Mesendoderm (in vitro differentiated cells): ENCODE data around the gene CCR5AS.
"Not testable (repeated sequence)": the region's sequence is repeated elsewhere in the genome, so short reads cannot be mapped to it uniquely, and the experiment has no call there.

ENCODE experiments used
- DNase-seq: peaks from one replicate; pipeline ENCODE4 v3.0.0; 2013
- H2AK5ac ChIP-seq: 2 replicates; pipeline ENCODE4 v1.6.1; 2013; ENCODE audit warnings: low read length, inconsistent platforms
- H2BK120ac ChIP-seq: 2 replicates; pipeline ENCODE4 v1.6.1; 2013; ENCODE audit warnings: low read depth, mild to moderate bottlenecking, low read length, moderate library complexity, mixed read lengths
- H2BK15ac ChIP-seq: replicated peaks from 2 replicates; pipeline ENCODE4 v1.6.1; 2013; ENCODE audit warnings: low read depth, mild to moderate bottlenecking, moderate library complexity
- H2BK5ac ChIP-seq: 2 replicates; pipeline ENCODE4 v1.6.1; 2013; ENCODE audit warnings: low read length, inconsistent platforms
- H3K18ac ChIP-seq: 2 replicates; pipeline ENCODE4 v1.6.1; 2013; ENCODE audit warnings: mild to moderate bottlenecking, low read length, mixed read lengths
- H3K23ac ChIP-seq: one replicate; pipeline ENCODE4 v1.6.1; 2013; ENCODE audit warnings: low read length
- H3K27ac ChIP-seq: 2 replicates; pipeline ENCODE4 v1.5.1; 2013; ENCODE audit warnings: low read depth, mild to moderate bottlenecking, inconsistent platforms, low read length, moderate library complexity
- H3K27me3 ChIP-seq: 2 replicates; pipeline ENCODE4 v1.6.1; 2013; ENCODE audit warnings: low read length, control low read depth, mild to moderate bottlenecking, inconsistent platforms; ENCODE audit not compliant: insufficient read depth, poor library complexity
- H3K36me3 ChIP-seq: 2 replicates; pipeline ENCODE4 v1.6.1; 2013; ENCODE audit warnings: low read length, inconsistent platforms; ENCODE audit not compliant: control insufficient read depth, insufficient read depth
- H3K4ac ChIP-seq: one replicate; pipeline ENCODE4 v1.6.1; 2013; ENCODE audit warnings: low read depth, mild to moderate bottlenecking, low read length, moderate library complexity
- H3K4me1 ChIP-seq: 2 replicates; pipeline ENCODE4 v1.6.1; 2013; ENCODE audit warnings: low read depth, low read length, inconsistent platforms; ENCODE audit not compliant: control insufficient read depth
- H3K4me2 ChIP-seq: 2 replicates; pipeline ENCODE4 v1.6.1; 2013; ENCODE audit warnings: low read length
- H3K4me3 ChIP-seq: 2 replicates; pipeline ENCODE4 v1.5.1; 2013; ENCODE audit warnings: mild to moderate bottlenecking, low read length
- H3K56ac ChIP-seq: one replicate; pipeline ENCODE4 v1.6.1; 2013; ENCODE audit warnings: low read length
- H3K79me1 ChIP-seq: 2 replicates; pipeline ENCODE4 v1.6.1; 2013; ENCODE audit warnings: low read length, inconsistent platforms
- H3K79me2 ChIP-seq: 2 replicates; pipeline ENCODE4 v1.6.1; 2013; ENCODE audit warnings: mild to moderate bottlenecking, low read length; ENCODE audit not compliant: control insufficient read depth, insufficient read depth
- H3K9ac ChIP-seq: 2 replicates; pipeline ENCODE4 v1.6.1; 2013; ENCODE audit warnings: low read length, inconsistent platforms
- H4K5ac ChIP-seq: one replicate; pipeline ENCODE4 v1.6.1; 2013; ENCODE audit warnings: low read length
- H4K8ac ChIP-seq: one replicate; pipeline ENCODE4 v1.6.1; 2013; ENCODE audit warnings: low read depth, mild to moderate bottlenecking, control low read depth, low read length, moderate library complexity
- WGBS: extraction: QIAGEN DNeasy Blood & Tissue Kit; methylation state at CpG from one replicate; pipeline ENCODE4 v1.1.7; 2013; ENCODE audit warnings: low lambda C conversion rate, missing lambda C conversion rate; ENCODE audit not compliant: insufficient coverage; ENCODE audit errors: extremely low coverage; 5-methylcytosine and 5-hydroxymethylcytosine counted together

Gene CCR5AS

DNA sequence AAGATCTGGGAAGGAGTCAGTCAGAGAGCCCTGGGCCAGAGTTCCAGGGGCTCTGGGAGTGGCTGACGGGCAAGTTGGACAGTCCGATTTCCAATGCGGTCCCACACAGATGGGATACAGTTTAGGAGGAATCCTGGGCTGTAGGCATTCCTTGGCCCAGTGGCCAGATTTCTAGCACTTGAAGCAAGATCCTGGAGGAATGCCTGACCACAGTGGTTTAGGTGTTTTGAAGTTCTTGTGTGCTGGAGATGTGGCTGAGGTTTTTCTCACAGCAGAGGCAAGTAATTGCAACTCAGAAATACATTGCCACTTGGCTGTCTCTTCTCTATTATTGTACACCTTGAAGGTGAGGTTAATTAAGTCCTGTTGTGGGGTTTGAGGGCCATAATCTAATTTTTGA, 76.2 kb downstream of the CCR5AS start:
- H3K79me1 ChIP-seq, H2AK5ac ChIP-seq, H4K5ac ChIP-seq, H4K8ac ChIP-seq, H3K23ac ChIP-seq, H3K27me3 ChIP-seq, DNase-seq, H3K4me2 ChIP-seq, H2BK15ac ChIP-seq, H3K4me3 ChIP-seq, H3K36me3 ChIP-seq, H3K4me1 ChIP-seq, H3K4ac ChIP-seq, H3K9ac ChIP-seq, H3K56ac ChIP-seq, H2BK120ac ChIP-seq, H2BK5ac ChIP-seq, H3K27ac ChIP-seq, H3K79me2 ChIP-seq, H3K18ac ChIP-seq: not testable (repeated sequence)
- WGBS: no CpG with 5 or more reads among the region's 3 CpGs

DNA sequence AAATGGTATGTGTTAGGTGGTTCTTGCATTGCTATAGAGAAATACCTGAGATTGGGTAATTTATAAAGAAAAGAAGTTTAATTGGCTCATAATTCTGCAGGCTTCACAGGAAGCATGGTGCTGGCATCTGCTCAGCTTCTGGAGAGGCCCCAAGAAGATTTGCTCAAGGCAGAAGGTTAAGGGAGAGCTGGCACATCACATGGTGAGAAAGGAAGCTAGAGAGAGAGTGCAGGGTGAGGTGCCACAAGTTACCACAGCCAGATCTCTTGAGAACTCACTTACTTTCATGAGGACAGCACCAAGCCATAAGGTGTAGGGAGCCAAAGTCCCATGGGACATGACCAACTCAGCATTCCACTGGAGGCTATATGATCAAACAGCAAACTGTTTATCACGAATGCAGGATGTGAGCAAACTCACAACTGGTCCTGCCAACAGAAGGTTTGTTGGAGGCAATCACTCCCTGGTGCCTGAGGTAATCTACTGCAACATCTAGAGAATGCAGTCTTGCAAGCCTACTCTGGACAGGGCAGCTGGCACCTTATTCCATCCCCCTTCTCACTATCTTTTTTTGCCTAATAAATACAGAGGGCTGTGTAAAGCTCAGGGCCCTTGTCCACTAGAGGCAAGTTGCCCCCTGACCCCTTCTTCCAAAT, 81.1 kb downstream of the CCR5AS start:
- Histone ChIP-seq H4K8ac (no peak overlapping the region), H3K27ac (no peak overlapping the region), H2AK5ac (no peak overlapping the region), H3K4me1 (no peaks in the 10 kb centered on the region), H3K79me2 (no peaks in the 10 kb centered on the region), H2BK15ac (no peak overlapping the region), H3K56ac (no peak overlapping the region), H2BK5ac (no peak overlapping the region), H2BK120ac (no peak overlapping the region), H3K4me3 (no peak overlapping the region), H3K4me2 (no peak overlapping the region), H4K5ac (no peak overlapping the region), H3K23ac (no peak overlapping the region), H3K4ac (no peak overlapping the region), H3K79me1 (no peaks in the 10 kb centered on the region), H3K9ac (no peak overlapping the region), H3K27me3 (peaks cover 1% of the 10 kb centered on the region), H3K18ac (no peak overlapping the region), H3K36me3 (no peaks in the 10 kb centered on the region)
- no CpG with 5 or more reads among the region's 1 CpG for WGBS
- no peak for DNase-seq

DNA sequence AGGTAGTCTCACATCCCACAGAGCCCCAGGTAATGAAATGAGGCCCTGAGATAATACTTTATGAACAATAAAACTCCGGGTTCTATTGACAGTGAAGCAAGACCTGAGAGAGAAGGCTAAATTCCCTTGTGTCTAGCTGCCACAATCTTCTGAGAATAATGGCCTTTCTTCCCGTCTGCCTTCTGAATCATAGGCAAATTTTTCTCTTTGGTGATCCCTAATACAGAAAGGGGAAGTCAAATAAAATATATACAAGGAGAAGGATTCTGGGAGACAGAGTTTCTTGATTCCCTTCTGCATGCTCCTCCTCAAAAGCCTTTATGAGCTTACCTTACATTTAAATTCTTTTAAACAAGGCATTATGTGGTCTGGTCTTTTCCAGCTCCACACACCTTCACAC, 82.8 kb downstream of the CCR5AS start:
- no peak overlapping the region for H3K56ac ChIP-seq
- H2BK120ac ChIP-seq: no peak overlapping the region
- no peak overlapping the region for H3K27ac ChIP-seq
- H3K36me3 ChIP-seq: no peaks in the 10 kb centered on the region
- H3K4me1 ChIP-seq: no peaks in the 10 kb centered on the region
- no peak overlapping the region for H3K23ac ChIP-seq
- WGBS: no CpG with 5 or more reads among the region's 2 CpGs
- no peak overlapping the region for H3K4ac ChIP-seq
- H3K9ac ChIP-seq: no peak overlapping the region
- H2BK5ac ChIP-seq: no peak overlapping the region
- no peak overlapping the region for H2BK15ac ChIP-seq
- H3K79me2 ChIP-seq: no peaks in the 10 kb centered on the region
- H4K8ac ChIP-seq: no peak overlapping the region
- no peak overlapping the region for H4K5ac ChIP-seq
- no peaks in the 10 kb centered on the region for H3K79me1 ChIP-seq
- no peak overlapping the region for H3K4me2 ChIP-seq
- no peak overlapping the region for H3K4me3 ChIP-seq
- no peak overlapping the region for H2AK5ac ChIP-seq
- peaks cover 1% of the 10 kb centered on the region for H3K27me3 ChIP-seq
- no peak for DNase-seq
- no peak overlapping the region for H3K18ac ChIP-seq

DNA sequence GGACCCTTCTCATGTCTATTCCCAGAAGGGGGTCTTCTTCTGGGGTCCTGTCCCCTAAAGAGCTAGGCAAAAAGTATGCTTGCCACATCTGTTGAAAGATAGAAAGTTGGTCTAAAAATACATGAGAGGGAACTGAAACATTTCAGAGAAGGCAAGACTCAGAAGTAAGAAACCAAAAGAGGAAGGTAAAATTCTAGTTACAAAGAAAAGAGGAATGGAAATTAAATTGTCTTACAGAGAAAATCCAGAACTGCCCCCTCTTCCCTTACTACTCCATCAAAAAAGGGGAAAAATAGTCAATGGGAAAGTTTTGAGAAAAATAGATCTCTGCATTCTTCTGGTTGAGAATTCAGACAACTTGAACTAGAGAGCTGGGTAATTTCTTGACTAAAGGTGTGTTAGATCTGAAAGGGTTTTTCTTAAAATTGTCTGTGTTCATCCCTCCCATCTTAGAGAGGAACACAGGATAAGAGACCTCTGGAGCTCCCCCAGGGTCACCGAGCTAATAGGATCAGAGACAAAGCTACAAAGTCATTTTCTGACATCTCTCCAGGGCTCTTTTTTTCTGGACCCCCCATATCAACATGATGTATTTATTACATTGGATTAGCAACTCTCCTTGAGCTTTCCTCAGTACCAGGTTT, 85.3 kb downstream of the CCR5AS start:
- Histone ChIP-seq H3K18ac (no peak overlapping the region), H3K23ac (no peak overlapping the region), H3K79me1 (no peaks in the 10 kb centered on the region), H2BK120ac (no peak overlapping the region), H3K4me3 (no peak overlapping the region), H4K5ac (no peak overlapping the region), H3K4me1 (no peaks in the 10 kb centered on the region), H2AK5ac (no peak overlapping the region), H3K79me2 (no peaks in the 10 kb centered on the region), H3K27me3 (peaks cover 1% of the 10 kb centered on the region), H3K4me2 (no peak overlapping the region), H3K36me3 (no peaks in the 10 kb centered on the region), H2BK5ac (no peak overlapping the region), H4K8ac (no peak overlapping the region), H3K27ac (no peak overlapping the region), H3K4ac (no peak overlapping the region), H3K9ac (no peak overlapping the region), H2BK15ac (no peak overlapping the region), H3K56ac (no peak overlapping the region)
- no CpG with 5 or more reads among the region's 1 CpG for WGBS
- DNase-seq: no peak

DNA sequence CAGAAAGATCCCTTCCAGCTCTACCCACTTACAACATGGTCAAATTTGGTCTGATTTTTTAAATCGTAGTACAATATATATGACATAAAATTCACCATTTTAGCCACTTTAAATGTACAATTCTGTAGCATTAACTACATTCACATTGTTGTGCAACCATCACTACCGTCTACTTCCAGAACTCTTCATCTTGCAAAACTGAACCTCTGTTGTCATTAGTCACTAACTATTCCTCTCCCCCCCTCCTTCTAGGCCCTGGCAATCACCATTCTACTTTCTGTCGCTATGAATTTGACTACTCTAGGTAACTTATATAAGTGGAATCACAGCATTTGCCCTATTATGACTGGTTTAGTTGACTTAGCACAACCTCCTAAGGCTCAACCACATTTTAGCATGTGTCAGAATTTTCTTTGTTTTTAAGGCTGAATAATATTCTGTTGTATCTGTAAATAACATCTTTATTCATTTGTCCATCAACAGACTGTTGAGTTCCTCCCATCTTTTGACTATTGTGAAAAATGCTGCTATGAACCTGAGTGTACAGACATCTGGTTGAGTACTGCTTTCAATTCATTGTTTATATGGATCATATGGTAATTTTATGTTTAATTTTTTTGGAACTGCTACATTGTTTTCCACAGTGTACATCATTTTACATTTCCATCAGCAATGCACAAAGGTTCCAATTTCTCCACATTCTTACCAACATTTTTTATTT, 88.5 kb downstream of the CCR5AS start:
- no peaks in the 10 kb centered on the region for H3K4me1 ChIP-seq

More for the DNA sequence above, 88.5 kb downstream of the CCR5AS start:
- Histone ChIP-seq H4K5ac (no peak overlapping the region), H3K79me2 (no peaks in the 10 kb centered on the region), H3K9ac (no peak overlapping the region), H2BK15ac (no peak overlapping the region), H3K36me3 (no peaks in the 10 kb centered on the region), H2BK120ac (no peak overlapping the region), H3K27ac (no peak overlapping the region), H3K23ac (no peak overlapping the region), H3K79me1 (no peaks in the 10 kb centered on the region), H2BK5ac (no peak overlapping the region), H3K4ac (no peak overlapping the region), H3K4me3 (no peak overlapping the region), H4K8ac (no peak overlapping the region), H3K27me3 (peaks cover 1% of the 10 kb centered on the region), H3K4me2 (no peak overlapping the region), H2AK5ac (no peak overlapping the region), H3K18ac (no peak overlapping the region), H3K56ac (no peak overlapping the region)
- no CpG with 5 or more reads among the region's 3 CpGs for WGBS
- no peak for DNase-seq
